ENCODE measurements around the gene GAB3. TPM values are rescaled to one million over a fixed set of nuclear protein-coding genes. Genes with fewer than 3 reads are reported as not detected.

GAB3 gene
- total RNA-seq, 1 experiment from 2014 or later: 0.69 TPM

- no peaks in the 10 kb centered on the region for H3K36me3 ChIP-seq (ENCODE audit: control insufficient read depth in 1 of 2, insufficient read depth in 2 of 2, low read length in 2 of 2)
- TF ChIP-seq MAX (IDR thresholded peaks at IDR 0.05): no peak
- no peak for TF ChIP-seq EZH2phosphoT487 (IDR thresholded peaks at IDR 0.05; ENCODE audit: borderline replicate concordance)
- TF ChIP-seq POLR2AphosphoS5 (IDR thresholded peaks at IDR 0.05; ENCODE audit: low read depth, low read length): no peak
- TF ChIP-seq EGR1 (IDR thresholded peaks at IDR 0.05; ENCODE audit: low read depth): no peak
- TF ChIP-seq ZFX (IDR thresholded peaks at IDR 0.05): no peak
- no peak for TF ChIP-seq FOSL1 (IDR thresholded peaks at IDR 0.05; ENCODE audit: low read depth)
- TF ChIP-seq ZBTB33 (IDR thresholded peaks at IDR 0.05; ENCODE audit: extremely low read depth, insufficient replicate concordance, low read length): no peak
- TF ChIP-seq JUND (IDR thresholded peaks at IDR 0.05): no peak
- TF ChIP-seq, protein P1, sequence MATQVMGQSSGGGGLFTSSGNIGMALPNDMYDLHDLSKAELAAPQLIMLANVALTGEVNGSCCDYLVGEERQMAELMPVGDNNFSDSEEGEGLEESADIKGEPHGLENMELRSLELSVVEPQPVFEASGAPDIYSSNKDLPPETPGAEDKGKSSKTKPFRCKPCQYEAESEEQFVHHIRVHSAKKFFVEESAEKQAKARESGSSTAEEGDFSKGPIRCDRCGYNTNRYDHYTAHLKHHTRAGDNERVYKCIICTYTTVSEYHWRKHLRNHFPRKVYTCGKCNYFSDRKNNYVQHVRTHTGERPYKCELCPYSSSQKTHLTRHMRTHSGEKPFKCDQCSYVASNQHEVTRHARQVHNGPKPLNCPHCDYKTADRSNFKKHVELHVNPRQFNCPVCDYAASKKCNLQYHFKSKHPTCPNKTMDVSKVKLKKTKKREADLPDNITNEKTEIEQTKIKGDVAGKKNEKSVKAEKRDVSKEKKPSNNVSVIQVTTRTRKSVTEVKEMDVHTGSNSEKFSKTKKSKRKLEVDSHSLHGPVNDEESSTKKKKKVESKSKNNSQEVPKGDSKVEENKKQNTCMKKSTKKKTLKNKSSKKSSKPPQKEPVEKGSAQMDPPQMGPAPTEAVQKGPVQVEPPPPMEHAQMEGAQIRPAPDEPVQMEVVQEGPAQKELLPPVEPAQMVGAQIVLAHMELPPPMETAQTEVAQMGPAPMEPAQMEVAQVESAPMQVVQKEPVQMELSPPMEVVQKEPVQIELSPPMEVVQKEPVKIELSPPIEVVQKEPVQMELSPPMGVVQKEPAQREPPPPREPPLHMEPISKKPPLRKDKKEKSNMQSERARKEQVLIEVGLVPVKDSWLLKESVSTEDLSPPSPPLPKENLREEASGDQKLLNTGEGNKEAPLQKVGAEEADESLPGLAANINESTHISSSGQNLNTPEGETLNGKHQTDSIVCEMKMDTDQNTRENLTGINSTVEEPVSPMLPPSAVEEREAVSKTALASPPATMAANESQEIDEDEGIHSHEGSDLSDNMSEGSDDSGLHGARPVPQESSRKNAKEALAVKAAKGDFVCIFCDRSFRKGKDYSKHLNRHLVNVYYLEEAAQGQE (IDR thresholded peaks at IDR 0.05; ENCODE audit: low read depth): no peak
- no peak for TF ChIP-seq CBX3 (IDR thresholded peaks at IDR 0.05; ENCODE audit: low read depth)
- no peak for TF ChIP-seq ELF1 (IDR thresholded peaks at IDR 0.05; ENCODE audit: borderline replicate concordance, low read depth)
- TF ChIP-seq RAD21 (IDR thresholded peaks at IDR 0.05; ENCODE audit: low read depth): no peak
- TF ChIP-seq SRF (IDR thresholded peaks at IDR 0.05; ENCODE audit: low read depth): no peak
- TF ChIP-seq CEBPB (IDR thresholded peaks at IDR 0.05; ENCODE audit: low read depth): no peak
- no peak for TF ChIP-seq EZH2 (IDR thresholded peaks at IDR 0.05)
- no peak for TF ChIP-seq TCF7L2 (IDR thresholded peaks at IDR 0.05; ENCODE audit: borderline replicate concordance, extremely low read depth, insufficient read depth, insufficient read length)
- no peak for TF ChIP-seq CTCF (IDR thresholded peaks at IDR 0.05 in 2 of 3, conservative IDR thresholded peaks at IDR 0.05 in 1 of 3; ENCODE audit: borderline replicate concordance in 1 of 3, insufficient read depth in 1 of 3, low read depth in 2 of 3, low read length in 2 of 3)
- no peak for TF ChIP-seq SP1 (IDR thresholded peaks at IDR 0.05; ENCODE audit: low read depth)
- TF ChIP-seq POLR2A (IDR thresholded peaks at IDR 0.05; ENCODE audit: borderline replicate concordance, extremely low read depth, insufficient read depth, insufficient read length): no peak
- TF ChIP-seq, protein P2, sequence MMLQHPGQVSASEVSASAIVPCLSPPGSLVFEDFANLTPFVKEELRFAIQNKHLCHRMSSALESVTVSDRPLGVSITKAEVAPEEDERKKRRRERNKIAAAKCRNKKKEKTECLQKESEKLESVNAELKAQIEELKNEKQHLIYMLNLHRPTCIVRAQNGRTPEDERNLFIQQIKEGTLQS (IDR thresholded peaks at IDR 0.05): no peak
- H3K4me1 ChIP-seq (ENCODE audit: control insufficient read depth in 1 of 2, insufficient read depth in 2 of 2, low read length in 2 of 2): no peaks in the 10 kb centered on the region
- RAD21 ChIA-PET (ENCODE audit: low non-redundant PET in 1 of 2, low total read pairs in 2 of 2, uncharacterized antibody in 2 of 2, unreplicated experiment in 2 of 2): no interaction called here
- H3K9me2 ChIP-seq (ENCODE audit: insufficient read depth): no peaks in the 10 kb centered on the region
- POLR2A ChIA-PET: no interaction called here
- no peak overlapping the region for H3K27ac ChIP-seq (ENCODE audit: low read depth, low read length)
- DNase-seq (ENCODE audit: low read depth, low spot score) (no peak), ATAC-seq (no peak; the same call in 1 of the 2 replicates)
- H3K4me2 ChIP-seq (ENCODE audit: low read length): no peak overlapping the region
- H2AFZ ChIP-seq (ENCODE audit: low read depth, low read length, poor library complexity, severe bottlenecking): no peak overlapping the region
- H3K4me3 ChIP-seq (replicated peaks in 1 of 2; ENCODE audit: low read depth in 1 of 2, low read length in 2 of 2): no peak overlapping the region
- H3K79me2 ChIP-seq (ENCODE audit: insufficient read depth, low read length): no peaks in the 10 kb centered on the region
- H3K27me3 ChIP-seq (ENCODE audit: insufficient read depth, low read length): no peaks in the 10 kb centered on the region
- H3K9me3 ChIP-seq (ENCODE audit: control insufficient read depth in 1 of 2, insufficient read depth in 1 of 2, low read depth in 1 of 2, low read length in 2 of 2): no peaks in the 10 kb centered on the region
- no peak overlapping the region for H3K9ac ChIP-seq (ENCODE audit: low read length)
- no TSS peak for BruUV-seq (replicated peaks)
- CTCF ChIA-PET: no interaction called here
- intact Hi-C loops (cut with micrococcal nuclease): loop anchor here (10.0 kb wide), 1 partner anchor 127 kb away; no protein-coding TSS in a partner anchor
- no peaks in the 10 kb centered on the region for H4K20me1 ChIP-seq (ENCODE audit: insufficient read depth)
Measured at GRCh38 chrX:154717824-154718223, 33.1 kb downstream of the GAB3 start.

Measured in HCT116 (cell line).